NCI-H2081 (cell line): ENCODE results near the gene AFAP1L1.

Experiments
- DNase-seq, 2 experiments: peaks; one replicate each; lab custom pipeline; 2025; lab: John Stamatoyannopoulos, UW

AFAP1L1 gene

DNA sequence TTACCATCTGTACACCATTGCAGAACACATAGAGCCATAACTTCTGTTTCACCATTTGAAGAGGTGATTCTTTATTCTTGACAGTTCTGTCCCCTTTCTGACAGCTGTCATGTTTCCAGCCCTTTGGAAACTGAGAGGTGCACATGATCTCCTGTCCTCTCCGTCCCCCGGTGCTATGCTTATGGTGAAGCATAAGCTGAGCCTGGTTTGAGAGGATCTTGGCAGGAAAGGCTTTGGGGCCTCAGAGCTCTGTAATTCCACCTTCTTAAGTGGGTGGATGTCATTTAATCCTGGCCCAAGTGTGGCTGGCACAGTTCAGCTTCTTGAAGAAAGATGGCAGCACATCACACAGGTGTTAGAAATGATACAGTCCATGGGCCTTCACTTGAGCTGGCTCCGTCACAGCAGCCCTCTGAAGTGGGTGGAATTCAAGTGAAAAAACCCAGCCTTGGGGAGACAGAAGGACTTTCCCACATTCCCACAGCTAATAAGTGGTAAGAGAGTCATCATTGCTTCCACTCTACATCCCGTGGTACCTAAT, 43.0 kb downstream of the AFAP1L1 start:
- DNase-seq = no peak

DNA sequence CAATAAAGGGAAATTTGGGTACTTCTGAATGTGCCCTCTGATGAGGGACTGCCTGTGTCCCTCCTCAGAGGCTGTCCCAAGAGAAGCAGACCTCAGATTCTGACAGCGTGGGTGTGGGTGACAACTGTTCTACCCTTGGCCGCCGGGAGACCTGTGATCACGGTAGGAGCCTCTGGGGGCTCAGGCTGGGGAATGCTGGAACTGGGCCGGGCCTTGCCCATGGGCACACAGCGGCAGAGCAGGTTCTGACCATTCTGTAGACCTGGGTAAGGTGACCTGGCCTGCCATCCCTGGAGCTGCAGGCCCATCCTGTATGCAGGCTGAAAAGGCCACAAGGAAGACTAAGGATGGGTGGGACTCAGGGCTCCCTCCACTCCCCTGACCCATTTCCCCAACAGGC, 44.1 kb downstream of the AFAP1L1 start:
- no peak for DNase-seq

DNA sequence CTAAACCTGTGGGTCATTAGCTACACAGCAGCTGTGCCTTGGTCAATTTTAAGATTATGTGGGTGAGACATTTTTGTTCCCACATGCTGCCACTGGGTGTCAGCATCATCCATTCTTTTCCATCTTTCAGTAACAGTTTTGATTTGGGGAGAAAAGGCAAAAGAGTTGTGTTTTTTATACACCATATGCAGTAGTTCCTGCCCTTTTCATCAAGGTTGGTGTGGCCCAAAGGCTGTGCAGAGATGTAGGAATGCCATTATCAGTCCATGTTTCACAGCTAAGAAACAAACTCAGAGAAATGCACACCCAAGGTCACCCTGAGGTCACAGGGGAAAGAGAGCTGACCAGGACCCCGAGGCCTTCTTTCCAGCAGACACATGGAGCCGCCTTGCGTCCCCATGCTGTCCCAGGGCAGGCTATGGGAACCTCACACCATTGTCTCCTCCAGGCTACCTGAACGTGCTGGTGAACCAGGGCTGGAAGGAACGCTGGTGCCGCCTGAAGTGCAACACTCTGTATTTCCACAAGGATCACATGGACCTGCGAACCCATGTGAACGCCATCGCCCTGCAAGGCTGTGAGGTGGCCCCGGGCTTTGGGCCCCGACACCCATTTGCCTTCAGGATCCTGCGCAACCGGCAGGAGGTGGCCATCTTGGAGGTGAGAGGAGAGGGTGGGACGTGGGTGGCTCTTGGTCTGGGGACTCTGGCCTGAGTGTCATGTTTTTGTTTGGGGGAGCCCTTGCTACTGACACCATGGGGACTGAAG, 45.8 kb downstream of the AFAP1L1 start:
- DNase-seq = peak in 1 of 2 experiments; percentile 41

DNA sequence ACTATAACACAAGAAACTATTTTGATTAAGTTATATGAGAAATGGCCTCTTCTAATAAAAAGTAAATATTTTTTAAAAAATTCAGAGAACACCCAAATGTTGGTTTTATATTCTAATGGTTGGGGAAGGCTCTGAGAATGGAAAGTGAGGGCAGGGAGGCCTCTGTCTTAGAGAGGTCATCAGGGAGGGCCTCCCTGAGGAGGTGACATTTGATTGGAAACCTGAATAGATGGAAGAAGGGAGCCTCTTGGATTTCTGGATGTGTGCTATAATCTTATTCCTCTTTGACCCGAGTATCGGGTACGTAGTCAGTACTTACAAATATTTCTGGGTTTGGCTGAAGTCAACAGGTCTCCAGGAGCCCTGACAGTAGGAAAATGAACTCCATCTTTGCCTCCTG, 47.5 kb downstream of the AFAP1L1 start:
- no peak for DNase-seq

DNA sequence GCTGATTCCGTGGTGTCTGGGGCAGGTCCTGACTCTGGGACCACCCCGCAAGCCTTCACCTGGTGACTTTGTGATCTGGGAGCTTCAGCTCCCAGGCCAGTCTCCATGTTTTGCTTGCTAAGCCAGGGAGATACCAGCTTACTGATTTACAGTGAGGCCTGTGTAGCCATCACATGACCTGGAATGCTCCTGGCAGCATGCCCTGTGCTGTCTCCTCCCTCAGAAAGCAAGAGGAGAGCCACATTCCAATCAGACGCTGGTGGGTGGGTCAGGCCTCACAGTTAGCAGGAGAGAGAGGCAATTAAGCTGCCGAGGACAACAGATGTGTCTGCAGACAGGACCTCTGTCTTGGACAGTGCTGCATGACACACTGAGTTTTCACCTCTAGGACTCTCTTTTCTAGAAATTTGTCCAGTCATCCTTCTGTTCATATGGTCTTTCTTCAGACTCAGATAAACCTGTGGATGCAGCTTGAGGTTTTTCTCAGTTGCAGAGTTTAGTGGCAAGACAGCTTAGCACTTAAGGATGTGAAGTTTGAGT, 49.2 kb downstream of the AFAP1L1 start:
- peak in 1 of 2 experiments; percentile 52 for DNase-seq

DNA sequence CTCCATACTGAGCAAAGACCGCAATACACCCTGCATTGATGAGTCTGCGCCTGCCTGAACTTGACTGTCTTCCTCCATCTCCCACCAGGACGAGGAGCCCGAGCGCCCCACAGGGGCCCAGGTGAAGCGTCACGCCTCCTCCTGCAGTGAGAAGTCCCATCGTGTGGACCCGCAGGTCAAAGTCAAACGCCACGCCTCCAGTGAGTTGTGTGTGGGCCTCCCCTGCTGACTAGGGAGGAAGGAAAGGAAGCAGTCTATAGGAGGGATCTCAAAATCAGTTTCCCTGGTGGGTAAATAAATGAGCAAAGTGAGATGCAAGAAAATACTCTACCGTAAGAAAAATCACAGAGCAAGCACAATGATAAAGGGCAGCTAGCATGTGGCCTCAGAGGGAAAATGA, 50.9 kb downstream of the AFAP1L1 start:
- DNase-seq = no peak

DNA sequence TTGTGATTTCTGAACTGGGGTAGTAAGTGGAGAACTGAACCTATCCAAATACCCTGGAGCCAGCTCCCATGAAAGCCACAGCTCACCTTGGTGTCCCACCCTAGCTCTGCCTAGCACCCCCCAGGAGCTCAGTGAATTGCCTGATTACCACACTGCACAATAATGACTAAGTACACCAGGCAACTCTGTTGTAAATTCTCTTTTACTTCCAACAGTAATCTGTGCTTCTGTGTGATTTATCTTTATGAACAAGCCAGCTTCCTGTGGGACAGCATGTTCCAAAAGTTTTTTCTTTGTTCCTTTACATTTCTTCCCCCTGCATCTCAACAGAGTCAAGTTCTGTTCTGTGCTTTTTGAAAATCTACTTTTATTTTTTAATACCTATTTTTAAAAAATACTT, 51.6 kb downstream of the AFAP1L1 start:
- no peak for DNase-seq

DNA sequence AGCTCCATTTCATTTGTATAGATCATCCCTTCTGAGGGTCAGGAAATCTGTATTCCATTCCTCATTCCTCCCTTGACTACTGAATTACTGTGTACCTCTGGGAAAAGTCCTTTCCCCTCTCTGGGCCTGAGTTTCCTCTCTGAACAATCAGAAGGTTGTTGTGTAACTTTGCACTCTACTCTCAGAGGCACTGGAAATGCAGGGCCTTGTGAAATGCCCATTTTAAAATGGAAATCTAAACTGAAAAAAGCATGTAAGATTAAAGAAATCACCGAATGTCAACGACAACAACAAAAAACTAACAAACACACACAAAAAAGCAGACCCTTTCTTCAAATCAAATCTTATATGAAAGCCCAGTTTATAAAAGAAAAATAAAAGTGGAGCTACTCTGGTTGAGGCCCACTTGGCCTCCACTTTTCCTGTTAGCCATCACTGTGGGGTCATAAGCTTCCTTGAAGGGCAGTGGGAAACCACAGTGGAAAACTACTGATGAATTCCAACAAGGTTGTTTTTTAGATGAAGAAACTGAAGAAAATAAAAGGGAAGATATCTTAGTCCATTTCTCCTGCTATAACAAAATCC, 52.1 kb downstream of the AFAP1L1 start:
- no peak for DNase-seq

DNA sequence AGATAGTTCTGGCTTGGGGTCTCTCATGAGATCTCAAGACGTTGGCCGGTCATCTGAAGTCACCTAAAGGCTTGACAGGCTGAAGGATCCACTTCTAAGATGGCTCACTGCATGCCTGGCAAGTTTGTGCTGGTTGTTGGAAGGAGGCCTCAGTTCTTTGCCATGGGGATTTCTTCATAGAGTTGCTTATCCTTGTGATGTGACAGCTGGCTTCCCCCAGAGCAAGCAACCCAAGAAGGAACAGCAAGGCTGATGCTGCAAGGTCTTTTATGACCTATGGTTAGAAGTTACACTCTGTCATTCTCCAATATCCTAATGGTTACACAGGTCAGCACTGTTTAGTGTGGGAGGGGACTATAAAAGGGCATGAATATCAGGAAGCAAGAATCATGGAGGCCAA, 53.0 kb downstream of the AFAP1L1 start:
- no peak for DNase-seq

DNA sequence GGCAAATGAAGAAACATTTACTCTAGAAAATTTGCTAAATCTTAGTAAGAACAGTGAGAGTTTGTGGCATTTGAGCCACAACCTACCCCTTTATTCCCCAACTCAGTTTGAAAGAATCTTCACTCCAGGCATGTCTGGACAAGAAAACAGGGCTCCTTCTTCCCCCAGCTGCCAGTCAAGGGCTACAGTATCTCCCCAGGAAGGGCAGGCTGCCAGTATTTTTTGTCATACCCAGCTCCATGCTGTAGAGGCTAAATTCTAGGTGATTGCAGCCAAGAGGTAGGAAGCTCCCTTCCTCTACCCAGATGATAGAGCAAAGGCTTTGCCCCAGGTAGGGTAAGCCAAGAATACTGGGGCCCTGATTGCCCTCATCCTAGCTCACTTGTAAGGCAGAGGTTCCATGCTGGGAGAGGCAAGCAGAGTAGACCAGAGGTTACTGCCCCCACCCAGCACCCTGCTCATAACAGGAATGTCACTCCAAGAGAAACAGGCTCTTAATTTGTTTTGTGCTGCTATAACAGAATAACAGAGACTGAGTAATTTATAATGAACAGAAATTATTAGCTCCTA, 53.6 kb downstream of the AFAP1L1 start:
- no peak for DNase-seq

DNA sequence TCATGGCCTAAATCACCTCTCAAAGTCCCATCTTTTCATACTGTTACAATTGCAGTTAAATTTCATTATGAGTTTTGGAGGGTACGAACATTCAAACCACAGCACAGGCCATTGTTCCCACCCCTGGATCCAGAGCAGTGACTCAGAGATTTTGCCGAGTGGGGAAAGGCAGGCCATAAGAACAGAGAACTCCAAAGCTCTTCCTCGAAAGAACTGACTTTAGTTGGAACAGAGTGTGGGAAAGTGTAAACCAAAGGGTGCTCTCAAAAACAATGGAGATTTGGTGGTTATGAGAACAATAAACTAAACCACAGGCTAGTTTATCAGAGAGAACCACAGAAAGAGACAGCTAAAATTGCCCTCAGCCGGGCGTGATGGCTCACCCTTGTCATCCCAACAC, 54.2 kb downstream of the AFAP1L1 start:
- DNase-seq = no peak

DNA sequence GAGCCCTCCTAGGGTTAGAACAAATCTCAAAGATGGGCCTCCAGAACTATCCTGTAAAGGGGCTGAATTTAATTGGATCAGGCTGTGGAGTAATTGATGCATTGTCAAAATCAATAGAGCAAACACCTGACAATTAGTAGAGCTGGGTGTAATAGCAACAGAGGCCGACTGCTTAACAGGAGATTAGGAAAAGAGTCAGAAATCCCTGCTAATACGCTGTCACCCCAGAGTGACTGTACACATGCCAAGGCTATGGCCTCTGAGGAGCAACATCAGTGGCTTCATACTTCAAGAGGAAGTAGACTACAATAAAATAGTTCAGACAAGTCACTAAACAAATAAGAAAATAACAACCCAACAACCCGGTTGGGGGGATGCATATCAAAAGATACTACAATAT, 55.0 kb downstream of the AFAP1L1 start:
- DNase-seq = no peak

DNA sequence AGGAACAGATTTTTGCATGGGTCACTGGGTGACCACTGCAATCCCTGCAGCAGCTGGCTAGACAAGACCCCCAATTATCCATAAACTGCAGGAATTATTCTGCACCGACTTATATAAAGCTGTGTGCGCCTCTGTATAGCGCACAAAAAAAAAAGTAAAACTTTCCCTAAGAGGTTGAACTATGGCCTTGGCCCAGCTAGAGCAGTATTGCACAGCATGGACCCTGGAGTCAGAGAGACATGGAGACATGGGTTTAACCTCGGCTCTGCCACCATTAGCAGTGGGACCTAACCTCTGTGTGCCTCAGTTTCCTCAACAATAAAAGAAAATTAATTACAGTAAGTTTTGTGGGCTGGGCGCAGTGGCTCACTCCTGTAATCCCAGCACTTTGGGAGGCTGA, 56.5 kb downstream of the AFAP1L1 start:
- no peak for DNase-seq

DNA sequence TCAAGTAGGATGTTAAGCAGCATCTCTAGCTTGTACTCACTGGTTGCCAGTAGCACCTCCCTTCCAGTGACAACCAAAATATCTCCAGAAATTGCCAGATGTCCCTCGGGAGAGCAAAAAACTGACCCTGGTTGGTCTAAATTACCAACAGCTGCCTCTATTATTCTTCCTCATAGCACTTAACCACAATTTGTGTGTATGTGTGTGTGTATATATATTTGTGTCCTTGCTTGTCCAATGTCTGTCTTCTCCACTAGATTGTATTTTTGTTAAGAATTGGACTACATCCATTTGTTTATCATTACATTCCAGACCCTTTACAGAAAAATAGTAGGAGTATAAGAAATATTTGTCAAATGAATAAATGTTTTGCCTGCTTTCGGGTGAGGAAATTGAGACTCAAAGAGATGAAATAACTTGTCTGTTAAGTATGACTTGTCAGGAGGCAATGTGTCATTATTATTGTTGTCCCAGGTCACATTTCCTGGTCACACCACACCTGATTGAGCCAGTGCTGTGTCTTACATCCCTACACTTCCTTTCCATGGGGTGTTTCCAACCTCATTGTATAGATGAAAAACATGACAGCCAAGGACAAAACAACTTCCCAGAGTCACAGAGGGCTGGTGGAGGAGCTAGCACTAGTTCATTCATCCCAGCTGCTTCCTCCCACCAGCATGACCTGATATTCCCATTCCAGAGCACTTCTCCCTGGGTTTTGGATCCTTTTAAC, 62.2 kb downstream of the AFAP1L1 start:
- no peak for DNase-seq

DNA sequence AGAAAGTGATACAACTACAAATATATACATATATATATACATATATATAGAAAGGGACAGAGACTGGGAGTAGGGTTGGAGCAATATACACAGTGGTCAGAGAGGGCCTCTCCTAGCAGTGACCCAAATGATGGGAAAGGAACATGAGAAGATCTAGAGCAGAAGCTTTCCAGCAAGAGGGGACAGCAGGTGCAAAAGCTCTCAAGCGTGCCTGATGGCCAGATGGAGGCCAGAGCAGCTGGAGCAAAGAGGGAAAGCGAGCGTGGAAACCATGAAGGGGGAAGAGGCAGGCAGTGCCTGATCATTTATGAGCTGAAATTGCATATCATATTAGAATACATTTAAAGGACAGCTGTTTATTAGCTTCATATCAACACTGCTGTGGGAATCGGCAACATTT, 66.1 kb downstream of the AFAP1L1 start:
- DNase-seq = no peak

DNA sequence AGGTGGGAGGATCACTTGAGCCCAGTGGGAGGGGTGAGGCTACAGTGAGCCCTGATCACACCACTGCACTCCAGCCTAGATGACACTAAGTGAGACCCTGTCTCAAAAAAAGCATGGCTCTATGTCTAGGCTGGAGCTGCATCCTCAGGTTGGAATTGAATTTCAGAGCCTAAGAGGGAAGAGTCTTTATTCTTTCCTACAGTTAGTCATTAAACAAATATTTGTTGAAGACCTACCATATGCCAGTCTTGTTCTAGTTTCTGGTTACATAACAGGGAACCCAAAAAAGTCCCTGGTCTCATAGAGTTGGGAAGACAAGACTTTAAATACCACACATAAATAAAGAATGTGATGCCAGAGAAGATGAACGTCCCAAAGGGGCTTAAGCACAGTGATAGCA, 66.7 kb downstream of the AFAP1L1 start:
- DNase-seq = no peak

DNA sequence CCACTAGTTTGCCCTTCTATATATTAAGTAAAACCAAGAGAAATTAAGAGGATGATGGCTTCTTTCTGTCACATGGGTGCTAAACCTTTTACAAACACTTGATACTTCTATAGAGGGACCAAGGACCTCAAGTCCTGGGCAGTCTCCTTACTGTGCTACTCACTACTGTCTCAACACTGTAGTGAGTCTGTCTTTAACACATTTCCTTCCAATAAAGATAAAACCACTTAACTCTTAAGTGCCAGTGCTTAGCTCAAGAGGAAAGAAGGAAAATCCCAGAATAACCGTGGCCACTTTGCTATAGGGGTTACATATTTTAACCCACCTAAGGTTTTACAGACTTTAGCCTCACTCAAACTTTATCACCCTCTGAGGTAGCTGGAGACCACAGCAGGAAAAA, 69.3 kb downstream of the AFAP1L1 start:
- no peak for DNase-seq

DNA sequence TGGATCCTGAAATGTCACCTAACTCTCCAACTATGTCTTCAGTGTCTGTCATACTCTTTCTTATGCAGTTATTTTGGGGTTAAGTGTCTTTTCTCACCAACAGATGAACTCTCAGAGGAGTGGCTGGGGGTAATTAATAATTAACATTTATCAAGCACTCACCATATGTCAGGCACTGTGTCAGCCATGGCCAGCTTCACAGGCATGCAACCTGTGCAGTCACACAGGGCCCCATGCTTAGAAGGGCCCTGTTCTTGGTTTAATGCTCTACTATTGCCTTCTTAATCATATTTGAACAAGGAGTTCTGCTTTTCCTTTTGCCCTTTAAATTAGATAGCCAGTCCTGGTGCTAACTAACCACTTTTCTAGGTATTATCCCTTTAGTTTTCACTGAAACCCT, 70.2 kb downstream of the AFAP1L1 start:
- DNase-seq = no peak

DNA sequence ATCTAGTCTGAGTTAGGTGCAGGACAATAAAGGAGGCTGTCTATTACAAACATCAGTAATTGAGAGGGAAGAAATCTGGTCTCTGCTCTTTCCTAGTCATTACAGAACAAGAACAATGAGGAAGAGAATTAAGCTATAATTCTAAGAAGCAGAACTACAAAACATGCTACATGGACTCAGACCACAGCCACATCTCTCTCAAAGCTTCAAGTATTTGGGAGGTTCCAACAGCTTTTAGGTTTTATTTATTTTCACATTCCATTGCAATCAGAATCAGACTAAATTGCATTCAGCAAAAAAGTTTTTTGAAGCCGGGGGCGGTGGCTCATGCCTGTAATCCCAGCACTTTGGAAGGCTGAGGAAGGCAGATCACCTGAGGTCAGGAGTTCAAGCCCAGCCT, 72.5 kb downstream of the AFAP1L1 start:
- no peak for DNase-seq

DNA sequence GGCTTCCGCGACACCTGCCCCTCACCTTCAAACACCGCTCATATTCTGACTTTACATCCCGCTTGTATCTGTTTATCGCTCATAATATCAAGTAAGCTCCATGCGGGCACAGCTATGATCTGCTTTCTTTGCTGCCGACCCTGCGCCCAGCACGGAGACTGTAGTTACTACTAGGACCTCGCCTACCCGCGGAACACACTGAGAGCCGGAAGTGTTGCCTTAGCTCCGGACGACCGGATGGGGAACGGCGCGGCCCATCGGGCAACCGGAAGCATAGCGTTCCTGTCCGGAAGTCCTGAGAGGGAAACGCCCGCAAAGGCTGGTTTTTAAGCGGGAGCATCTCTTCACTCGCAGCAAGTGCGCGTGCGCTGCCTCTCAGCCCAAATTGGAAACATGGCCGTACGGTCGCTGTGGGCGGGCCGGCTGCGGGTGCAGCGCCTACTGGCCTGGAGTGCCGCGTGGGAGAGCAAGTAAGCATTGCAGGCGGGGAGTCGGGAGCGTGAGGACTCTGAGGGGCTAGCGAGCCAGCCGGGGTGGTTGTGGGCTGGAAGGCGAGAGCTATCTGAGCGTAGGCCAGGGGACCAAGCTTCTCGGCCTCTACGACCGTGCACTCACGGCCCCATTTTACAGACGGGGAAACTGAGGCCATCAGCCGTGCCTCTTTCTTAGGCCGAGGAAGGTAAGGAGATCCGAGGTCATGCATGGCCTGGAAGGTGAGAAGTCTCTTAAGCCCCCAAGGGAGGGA, 73.7 kb downstream of the AFAP1L1 start, which contains the start of gene GRPEL2:
TSS of gene GRPEL2 (plus strand) at position 353 of the 745 bp plus-strand sequence. CDS start at position 394, 41 bp downstream.
- DNase-seq = peak; percentile 95

DNA sequence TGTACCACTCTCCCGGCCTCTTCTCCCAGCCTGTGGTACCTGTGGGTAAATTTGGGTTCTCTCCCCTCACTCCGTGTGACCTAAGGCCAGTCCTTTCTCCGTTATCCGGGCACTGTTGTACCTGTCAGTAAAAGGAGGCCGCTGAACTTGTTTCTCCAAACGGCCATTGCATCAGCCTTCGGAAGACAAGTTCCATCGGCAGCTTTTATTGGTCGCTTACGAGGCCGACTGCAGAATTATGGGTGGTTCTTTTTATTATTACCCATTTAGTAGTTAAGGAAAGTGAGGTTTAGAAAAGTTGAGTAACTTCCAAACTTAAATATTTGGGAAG, 74.2 kb downstream of the AFAP1L1 start:
- DNase-seq = no peak

DNA sequence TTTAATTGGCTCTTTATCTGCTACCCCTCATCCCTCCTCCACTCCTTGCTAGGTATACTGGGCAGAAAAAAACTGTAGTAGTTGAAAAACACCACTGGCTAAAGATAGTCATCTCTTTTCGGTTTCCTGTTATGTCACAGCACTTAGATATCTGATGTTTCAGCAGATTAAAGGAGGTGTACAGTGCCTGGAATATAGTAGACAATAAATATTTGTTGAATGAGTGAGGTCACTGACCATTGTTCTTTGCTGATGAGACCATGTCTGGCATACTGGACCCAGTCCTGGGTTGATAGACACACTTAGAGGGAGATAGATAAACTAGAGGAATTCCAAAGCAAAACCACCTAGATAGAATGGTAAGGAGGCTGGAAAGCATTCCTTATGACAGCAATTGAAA, 76.9 kb downstream of the AFAP1L1 start:
- no peak for DNase-seq
